HS-5 (cell line): ENCODE data around the gene CACNA1C.
A peak's percentile ranks its signal among the peaks of the same experiment; 100 is the strongest.
"Not testable (repeated sequence)": the region's sequence is repeated elsewhere in the genome, so short reads cannot be mapped to it uniquely, and the experiment has no call there.

ENCODE experiments used
- DNase-seq: peaks from one replicate; pipeline ENCODE4 v3.0.0-alpha.2; 2012; ENCODE audit warnings: low read depth

The CACNA1C gene

DNA sequence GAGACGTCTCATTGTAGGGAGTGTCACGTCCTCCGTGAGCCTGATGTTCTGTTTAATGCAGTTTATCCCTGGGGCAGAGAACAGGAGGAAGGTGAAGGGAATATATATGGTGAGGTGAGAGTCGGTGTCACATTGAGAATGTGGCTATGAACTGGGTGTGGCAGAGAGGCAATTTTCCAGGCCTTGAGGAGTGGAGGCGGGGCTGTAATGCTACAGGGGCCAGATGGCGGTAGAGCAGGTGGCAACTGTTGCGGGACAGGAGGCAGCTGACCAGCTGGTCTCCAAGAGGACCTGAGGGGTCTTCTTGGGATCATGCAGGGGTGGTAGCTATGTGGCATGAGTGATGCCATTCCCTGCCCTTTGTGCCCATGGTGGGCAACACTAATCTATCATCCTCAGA is 59.6 kb downstream of the CACNA1C start:
- DNase-seq = no peak

DNA sequence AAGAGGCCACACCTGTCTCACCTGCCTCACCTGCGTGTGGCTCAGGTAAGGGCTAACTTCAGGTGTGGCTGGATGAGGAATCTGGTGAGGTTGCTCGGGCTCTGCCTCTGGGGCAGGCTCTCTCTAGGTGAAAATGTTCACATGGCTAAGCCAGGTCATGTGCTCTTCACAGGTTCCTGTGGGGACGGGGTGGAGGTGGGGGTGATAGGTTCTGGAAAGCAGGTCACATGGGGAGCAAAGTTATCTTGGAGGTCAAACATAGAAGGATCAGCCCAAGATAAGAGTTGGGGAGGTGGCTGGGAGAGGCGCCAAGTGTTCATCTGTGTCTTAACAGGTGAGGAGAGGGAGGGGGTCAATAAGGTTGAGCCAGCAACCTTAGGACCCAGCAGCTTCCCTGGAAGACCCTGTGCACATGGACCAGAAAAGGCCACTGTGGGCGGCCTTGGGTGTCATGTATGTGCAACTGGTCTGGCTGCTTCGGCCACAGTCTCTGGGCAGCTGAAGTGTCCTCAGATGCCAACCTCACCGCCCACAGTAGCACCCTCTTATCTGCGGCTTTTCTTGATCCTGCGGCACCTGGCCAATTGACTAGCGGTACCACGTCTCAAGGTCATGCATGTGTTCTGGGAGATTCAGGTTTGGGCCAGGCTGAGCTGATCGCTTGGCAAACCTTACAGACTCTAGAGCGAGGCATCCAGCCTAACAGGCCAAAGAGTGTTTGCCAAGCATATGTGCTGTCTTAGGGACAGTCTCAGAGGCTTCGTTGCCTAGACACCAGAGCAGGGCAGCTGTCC is 60.5 kb downstream of the CACNA1C start:
- DNase-seq = no peak

DNA sequence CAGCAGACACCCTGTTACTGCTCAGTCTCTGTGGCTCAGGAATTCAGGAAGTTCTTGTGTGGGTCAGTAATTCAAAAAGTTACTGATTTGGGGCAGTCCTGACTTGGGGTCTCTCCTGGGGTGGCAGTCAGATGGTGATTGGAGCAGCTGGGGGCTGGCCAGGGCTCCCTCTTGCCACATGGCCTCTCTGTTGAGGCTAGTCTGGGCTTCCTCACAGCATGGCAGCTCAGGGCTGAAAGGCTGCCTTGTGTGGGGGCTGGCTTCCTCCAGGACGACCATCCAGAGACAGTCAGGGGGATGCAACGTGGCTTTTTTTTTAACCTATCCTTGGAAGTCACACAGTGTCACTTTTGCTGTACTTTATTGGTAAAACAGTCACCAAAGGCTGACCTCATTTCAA is 61.3 kb downstream of the CACNA1C start:
- no peak for DNase-seq

DNA sequence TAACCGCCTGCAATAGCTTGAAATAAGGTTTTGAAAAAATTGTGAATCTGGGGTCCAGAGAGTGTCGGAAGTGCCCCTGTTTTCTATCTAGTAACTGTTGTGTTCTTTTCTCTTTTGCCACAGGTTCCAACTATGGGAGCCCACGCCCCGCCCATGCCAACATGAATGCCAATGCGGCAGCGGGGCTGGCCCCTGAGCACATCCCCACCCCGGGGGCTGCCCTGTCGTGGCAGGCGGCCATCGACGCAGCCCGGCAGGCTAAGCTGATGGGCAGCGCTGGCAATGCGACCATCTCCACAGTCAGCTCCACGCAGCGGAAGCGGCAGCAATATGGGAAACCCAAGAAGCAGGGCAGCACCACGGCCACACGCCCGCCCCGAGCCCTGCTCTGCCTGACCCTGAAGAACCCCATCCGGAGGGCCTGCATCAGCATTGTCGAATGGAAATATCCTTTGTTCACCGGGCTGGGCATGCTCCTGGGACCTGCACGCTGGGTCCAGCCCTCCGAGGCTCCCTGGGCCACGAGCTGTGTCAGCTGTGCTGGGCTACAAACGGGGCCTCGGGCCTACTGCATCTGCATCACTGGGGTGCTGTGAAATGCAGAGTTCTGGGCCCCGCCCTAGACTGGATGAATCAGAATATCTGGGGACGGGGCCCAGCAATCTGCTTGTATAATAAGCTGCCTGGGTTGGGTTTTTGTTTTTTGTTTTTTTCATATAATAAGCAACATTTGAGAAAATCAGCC is 62.5 kb downstream of the CACNA1C start:
- no peak for DNase-seq

DNA sequence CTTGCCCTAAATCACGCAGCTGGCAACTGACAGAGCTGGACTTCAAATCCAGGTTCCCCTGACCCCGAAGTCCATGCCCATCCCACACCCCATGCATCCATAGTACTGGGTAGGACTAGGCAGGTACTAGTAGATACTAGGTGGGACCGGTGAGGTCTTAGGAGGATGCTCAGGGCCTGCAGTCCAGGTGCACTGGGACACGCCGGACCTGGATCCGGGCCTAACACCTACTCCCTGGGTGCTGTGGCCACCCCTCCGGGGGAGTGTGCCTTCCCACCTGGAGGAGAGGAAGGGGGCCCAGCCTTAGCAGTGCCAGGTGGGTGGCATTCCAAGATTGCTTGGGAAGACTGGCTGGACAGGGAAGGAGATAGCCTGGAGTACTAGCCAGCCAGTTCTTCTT is 64.8 kb downstream of the CACNA1C start:
- DNase-seq = no peak

DNA sequence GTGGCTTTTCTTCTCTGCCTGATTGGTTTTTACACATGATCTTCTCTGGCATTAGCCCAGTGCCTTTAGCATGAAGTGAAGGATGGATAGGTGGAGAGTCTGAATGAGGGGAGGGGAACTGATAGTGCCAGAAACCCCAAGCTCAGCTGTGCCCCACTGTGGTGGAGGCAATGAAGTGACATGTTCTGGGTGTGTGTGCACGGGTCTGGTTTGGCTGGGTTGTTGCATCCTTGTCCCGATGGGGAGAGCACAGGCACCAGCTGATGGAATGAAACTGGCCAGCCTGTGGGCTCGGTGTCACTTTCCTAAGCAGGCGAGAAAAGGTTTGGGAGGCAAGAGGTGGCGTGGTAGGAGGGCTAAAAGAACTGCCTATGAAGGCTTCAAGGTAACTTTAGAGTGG is 65.3 kb downstream of the CACNA1C start:
- DNase-seq = no peak

DNA sequence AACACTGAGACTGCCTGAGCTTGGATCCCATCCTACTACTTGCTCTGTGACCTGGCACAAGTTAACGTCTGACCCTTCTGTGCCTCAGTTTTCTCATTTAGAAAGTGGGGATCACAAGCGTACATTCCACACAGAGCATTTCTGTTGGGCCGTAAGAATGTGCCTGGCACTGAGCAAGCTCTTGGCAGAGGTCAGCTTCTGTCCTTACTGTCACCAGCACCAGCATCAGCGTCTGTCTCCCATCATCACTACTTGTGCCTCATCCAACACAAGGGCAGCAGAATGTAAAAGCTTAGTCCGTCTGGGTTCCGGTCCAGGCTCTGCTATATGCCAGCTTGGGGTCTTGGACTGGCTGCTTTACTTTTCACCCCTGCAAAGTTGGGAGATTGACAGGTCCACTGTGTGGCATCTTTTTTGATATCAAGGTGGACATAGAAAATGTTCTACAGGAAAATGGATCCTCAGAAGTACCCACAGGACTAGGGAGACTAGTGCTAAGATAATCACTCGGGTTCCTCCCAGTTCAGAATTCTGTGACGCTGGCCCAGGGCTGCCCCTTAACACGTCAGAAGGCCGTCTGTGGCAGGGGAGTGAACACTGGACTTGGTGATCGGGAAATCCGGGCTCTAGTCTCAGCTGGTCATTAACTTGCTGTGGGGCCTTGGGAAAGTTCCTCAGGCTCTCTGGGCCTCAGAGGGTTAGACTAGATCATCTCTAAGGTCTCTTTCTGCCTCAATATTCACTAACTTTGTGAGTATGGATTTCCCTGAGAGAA is 65.9 kb downstream of the CACNA1C start:
- no peak for DNase-seq

DNA sequence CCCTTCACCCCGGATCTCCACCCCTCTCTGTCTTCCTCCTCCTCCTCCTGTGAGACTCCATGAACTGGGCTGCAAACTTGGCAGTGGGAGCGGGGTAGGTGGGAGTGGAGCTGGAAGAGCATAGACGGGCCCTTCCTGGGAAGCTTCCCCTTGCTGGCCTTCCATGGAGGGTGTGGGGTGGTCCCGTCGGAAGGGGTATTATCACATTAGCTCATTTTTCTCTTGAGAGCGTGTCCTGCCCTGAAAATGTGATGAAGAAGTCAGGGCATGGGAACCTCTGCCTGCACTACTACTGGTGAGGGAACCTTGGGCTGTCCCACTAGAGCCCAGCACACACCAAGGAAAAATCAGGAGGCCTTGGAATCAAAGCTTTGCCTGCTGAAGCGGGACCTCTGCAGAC is 66.5 kb downstream of the CACNA1C start:
- no peak for DNase-seq

DNA sequence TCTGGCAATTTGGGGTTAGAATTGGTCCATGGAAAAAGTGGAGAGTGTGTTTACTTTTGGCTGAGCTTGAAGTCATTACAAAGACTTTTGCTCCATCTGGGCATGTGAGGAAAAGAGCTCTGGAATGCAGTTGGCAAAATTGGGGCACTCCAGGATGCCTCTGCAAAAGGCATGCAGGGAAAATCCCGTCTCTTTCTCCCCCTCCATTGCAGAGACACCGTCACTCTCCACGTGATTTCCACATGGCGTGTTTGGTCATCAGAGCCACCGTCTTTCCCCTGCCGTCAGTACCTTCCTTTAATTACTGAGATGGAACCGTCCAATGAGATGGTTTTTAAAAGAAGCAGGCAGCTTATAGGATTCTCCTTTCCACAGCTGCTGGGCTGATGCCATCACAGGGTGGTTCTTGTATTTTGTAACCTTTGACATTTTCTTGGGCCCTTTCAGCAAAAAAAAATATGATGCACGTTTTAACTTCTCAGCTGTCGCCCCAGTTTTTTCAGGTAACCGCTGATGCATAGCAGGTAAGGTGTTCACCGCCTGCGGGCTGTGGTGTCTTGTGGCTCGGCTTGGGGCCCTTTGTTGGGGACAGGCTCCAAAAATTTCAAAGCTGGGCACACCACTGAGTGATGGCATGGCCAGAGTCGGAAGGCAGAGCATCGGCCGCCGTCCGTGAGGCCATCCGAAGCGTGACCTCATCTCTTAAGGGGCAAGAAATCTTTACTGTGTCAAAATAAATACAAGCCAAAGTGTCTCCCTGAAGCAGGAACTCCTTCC is 68.4 kb downstream of the CACNA1C start:
- no peak for DNase-seq

DNA sequence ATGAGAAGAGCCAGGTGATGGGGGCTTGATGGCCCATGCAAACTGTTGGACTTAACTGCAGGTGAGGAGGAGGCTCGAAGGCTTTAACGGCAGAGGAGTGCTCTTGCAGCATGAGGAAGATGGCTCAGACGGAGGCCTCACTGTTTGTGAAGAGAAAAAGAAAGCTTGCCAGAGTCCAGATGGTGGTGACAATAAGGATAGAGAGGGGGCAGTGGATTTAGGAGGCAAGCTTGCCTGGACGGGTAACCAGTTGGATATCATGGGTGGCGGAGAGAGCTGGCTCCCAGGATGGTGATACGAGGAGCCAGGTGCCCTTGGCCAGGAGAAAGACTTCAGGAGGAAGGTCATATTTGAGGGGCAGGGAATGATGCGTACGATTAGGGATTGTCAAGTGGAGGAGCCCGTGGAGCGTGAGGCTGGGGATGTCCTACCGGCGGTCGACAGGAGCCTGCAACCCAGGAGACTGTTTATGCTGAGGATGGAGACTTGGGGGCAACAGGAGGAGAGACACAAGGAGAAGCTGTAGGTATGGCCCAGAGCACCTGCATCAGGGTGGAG is 71.8 kb downstream of the CACNA1C start:
- DNase-seq = no peak

DNA sequence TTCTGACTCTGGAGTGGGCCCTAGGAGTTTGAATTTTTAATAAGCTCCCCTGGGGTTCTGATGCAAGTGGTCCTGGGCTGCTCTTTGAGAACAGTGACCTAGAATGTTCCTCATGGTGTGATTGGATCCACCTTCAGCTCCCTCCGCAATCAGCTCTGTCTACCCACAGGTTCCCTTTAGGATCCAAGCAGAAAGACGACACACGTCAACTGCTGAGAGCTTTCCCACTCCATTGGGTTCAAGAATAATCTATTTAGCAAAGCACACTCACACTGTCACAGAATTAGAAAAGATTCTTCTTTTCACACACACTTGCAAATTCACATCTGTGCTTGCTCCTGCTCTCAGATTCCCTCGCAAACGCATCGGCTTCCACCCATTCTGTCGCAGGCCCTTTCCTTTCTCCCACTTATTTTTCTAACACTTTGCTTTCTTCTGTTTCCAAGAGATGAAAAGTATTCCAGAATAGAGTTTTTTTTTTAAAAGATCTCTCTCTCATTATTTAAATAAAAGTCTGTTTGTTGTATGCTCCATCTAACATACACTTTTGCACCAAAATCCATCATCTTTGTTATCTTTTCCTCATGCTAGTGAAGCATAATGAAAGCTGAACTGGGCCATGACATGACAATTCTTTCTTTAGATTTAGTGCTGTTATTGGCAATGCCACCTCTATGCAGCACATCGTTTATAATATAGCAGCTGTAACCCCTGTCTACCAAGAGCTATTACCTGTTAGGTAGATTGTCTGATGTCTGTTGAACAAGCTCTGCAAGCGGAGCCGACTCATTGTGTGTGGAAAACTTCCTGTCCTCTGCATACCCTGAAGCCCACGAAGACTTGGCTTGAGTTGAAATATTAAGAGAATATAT is 73.1 kb downstream of the CACNA1C start:
- no peak for DNase-seq

DNA sequence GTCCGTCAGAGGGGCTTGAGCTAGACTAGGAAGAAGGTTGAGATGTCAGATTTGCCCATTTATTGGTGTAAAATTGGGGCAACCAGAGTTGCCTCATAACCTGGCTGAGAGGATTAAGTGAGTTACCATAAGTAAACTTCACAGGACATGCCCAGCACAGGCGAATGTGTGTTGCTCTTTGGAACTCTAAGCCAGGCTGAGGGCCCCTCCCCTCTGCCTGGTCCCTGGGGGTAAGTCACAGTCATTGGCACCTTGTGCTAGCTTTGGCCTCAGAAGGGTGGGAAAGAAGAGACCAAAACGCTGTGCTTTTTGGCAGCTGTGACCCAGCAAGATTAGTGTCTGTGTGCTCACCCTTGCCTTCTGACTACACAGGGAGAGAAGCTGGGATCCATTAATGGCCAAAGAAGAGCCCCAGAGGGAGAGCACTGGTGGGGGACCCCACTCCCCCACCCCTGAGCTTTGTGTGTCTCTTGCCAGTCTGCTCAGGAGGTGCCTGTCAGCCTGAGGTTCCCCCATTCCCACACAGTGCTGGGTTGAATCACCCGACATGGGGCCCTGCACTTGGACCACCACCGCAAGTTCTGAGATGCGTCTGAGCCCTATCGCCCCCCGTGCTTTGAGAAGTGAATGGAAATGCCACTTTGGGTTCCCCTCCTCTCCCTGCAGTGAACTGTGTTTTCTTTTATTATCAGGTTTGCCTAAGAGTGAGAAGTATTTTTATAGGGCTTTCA is 74.1 kb downstream of the CACNA1C start:
- DNase-seq = no peak

DNA sequence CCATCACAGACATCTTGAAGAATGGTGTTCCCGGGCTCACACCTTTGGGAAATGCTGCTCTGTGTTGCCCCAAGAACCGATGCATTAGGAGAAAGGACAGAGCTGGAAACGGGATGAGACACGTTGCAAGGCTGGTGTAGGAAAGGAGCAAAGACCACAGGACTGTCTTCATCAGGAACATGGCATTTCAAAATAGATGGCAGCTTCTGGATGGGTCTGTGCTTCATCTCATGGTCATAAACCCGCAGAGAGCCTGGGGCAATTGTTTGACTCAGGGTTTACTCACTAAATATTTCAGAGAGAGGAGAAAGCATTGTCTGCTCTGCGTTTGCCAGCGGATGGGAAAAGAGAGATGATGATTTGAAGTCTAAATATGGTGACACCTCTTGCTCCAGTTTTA is 76.3 kb downstream of the CACNA1C start:
- DNase-seq = peak; percentile 86

DNA sequence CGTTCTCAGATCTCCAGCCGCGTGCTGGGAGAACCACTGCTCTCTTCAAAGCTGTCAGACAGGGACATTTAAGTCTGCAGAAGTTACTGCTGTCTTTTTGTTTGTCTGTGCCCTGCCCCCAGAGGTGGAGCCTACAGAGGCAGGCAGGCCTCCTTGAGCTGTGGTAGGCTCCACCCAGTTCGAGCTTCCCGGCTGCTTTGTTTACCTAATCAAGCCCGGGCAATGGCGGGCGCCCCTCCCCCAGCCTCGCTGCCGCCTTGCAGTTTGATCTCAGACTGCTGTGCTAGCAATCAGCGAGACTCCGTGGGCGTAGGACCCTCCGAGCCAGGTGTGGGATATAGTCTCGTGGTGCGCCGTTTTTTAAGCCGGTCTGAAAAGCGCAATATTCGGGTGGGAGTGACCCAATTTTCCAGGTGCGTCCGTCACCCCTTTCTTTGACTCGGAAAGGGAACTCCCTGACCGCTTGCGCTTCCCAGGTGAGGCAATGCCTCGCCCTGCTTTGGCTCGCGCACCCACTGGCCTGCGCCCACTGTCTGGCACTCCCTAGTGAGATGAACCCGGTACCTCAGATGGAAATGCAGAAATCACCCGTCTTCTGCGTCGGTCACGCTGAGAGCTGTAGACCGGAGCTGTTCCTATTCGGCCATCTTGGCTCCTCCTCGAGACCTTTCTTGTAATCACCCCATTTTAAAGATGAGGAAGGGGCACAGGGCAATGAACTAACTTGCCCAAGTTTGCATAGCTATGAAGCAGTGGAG is 83.1 kb downstream of the CACNA1C start:
- DNase-seq = not testable (repeated sequence)

DNA sequence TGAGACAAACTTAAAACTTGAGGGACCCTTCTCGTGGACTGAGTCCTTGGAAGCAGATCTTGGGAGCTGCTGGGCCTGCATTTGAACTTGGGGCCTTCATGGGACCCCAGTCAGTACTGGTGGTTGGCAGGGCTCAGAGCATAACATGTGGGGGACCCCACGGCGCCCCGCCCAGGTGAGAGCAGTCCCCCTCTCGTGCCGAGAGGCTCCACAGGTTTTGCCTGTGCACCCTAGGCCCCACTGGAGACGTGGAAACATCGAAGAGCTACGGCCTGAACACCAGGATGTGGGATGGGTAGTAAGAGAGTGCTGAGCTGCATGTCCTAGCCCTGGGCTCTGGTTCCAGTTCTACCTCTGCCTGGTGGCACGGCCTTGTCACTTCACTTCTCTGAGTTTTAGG is 84.1 kb downstream of the CACNA1C start:
- DNase-seq = no peak

DNA sequence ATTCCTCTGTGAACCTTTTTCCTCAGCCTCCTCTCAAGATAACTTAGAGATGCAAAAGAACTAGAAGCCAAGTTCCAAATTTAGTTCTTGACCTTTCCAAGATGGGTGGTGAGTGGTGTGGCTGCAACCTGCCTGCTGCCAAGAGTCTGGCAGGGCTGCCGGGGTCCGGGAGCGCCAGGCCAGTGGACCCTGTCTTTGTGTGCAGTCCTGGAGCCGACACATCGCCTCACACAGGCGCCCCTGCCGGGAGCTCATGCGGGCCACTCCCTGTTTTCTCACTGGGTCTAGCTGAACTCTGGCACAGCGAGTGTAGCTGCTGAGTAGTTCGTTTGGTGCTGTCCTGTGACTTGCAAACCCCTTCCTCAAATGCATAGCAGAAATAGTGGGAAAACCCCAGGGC is 84.9 kb downstream of the CACNA1C start:
- DNase-seq = no peak

DNA sequence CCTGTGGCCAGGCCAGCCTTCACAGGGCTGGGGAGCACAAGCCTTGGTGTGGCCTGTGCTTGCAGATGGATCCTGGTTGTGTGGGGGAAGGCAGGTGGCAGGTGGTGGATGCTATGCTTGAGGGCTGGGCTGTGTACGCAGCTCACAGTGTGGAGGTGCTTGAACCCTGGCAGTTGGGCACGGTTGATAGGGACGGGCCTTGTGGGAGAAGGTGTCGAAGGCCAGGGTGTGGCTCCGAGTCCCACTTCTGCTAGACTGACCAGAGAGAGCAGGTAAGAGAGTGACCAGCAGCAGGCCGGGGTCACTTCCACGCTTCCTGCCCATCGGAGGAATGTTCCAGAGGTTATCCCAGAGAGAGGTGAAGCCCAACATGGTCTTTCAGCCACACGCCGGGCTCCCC is 85.5 kb downstream of the CACNA1C start:
- DNase-seq = no peak

DNA sequence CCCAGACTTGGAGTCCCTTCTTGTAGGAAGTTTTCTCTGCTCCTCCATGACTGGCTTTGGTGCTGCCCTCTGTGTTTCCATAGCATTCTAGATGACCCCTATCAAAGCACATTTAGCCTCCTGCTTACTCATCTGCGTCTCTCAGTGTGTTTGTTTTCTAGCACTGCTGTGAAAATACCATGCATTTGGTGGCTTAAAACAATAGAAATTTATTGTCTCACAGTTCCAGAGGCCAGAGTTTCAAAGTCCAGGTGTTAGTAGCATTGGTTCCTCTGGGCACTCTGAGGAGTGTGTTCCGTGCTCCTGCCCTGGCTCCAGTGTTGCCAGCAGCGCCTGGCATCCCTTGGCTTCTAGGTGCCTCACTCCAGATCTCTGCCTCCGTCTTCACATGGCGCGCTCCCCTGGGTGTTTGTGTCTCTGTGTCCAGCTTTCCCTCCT is 86.1 kb downstream of the CACNA1C start:
- no peak for DNase-seq

DNA sequence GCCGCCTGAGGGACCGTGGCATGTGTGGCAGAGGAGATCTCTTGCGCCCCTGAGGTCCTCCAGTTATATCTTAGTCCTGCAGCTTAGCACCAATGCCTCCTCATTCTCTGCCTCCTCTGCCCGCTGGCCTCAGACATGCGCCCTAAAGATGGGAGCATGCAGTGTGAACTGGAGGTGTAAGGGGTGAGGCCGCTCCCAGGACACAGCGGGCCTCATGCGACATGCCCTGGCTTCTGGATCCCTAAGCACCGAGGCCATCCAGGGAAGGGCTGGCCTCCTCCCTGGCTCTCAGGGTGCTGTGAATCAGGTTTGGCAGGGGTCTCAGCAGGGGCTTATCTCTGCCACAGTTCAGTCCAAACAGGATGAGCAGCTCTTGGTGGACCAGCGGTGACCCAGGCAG is 86.9 kb downstream of the CACNA1C start:
- no peak for DNase-seq
